Parathyroid adenoma (tissue), 2 donors: Measurements from ENCODE around the gene FBRSL1.

ENCODE experiments used
- H2AFZ ChIP-seq: fragments of 300-600 bp; sonication (generic); one replicate; pipeline ENCODE4 v1.7.0; 2017; ENCODE audit warnings: antibody characterized with exemption, mild to moderate bottlenecking
- H3K27ac ChIP-seq: fragments of 300-600 bp; sonication (generic); one replicate; pipeline ENCODE4 v1.7.0; 2017
- H3K27me3 ChIP-seq: fragments of 300-600 bp; sonication (generic); one replicate; pipeline ENCODE4 v1.7.0; 2017; ENCODE audit warnings: low read length; ENCODE audit not compliant: control insufficient read depth, insufficient read depth
- H3K36me3 ChIP-seq: fragments of 300-600 bp; sonication (generic); one replicate; pipeline ENCODE4 v1.7.0; 2017; ENCODE audit warnings: low read length; ENCODE audit not compliant: control insufficient read depth, insufficient read depth
- H3K4me1 ChIP-seq: fragments of 300-600 bp; sonication (generic); one replicate; pipeline ENCODE4 v1.7.0; 2017; ENCODE audit warnings: control low read depth
- H3K4me2 ChIP-seq: fragments of 300-600 bp; sonication (generic); one replicate; pipeline ENCODE4 v1.7.0; 2017; ENCODE audit warnings: low read length
- H3K4me3 ChIP-seq: fragments of 300-600 bp; sonication (generic); one replicate; pipeline ENCODE4 v1.7.0; 2017; ENCODE audit warnings: low read depth, low read length
- H3K79me2 ChIP-seq: fragments of 300-600 bp; sonication (generic); one replicate; pipeline ENCODE4 v1.7.0; 2017; ENCODE audit warnings: control low read depth
- H3K9ac ChIP-seq: fragments of 300-600 bp; sonication (generic); one replicate; pipeline ENCODE4 v1.7.0; 2017; ENCODE audit warnings: mild to moderate bottlenecking
- H3K9me3 ChIP-seq: fragments of 300-600 bp; sonication (generic); one replicate; pipeline ENCODE4 v1.7.0; 2017; ENCODE audit warnings: low read length; ENCODE audit not compliant: control insufficient read depth
- CTCF ChIP-seq: fragments of 300-600 bp; sonication (generic); IDR thresholded peaks from one replicate; pipeline ENCODE4 v1.7.0; 2017; ENCODE audit warnings: antibody characterized with exemption, mild to moderate bottlenecking
- donor health status: primary hyperparathyroidism.

FBRSL1 gene

GRCh38 chr12:132520421-132521199 lies 30.7 kb downstream of the FBRSL1 start:
- Histone ChIP-seq H3K9ac (no peak overlapping the region), H3K4me1 (no peaks in the 10 kb centered on the region), H2AFZ (no peak overlapping the region), H3K36me3 (no peaks in the 10 kb centered on the region), H3K4me2 (no peak overlapping the region), H3K79me2 (peaks cover 35% of the 10 kb centered on the region), H3K27ac (no peak overlapping the region), H3K27me3 (no peaks in the 10 kb centered on the region), H3K4me3 (no peak overlapping the region), H3K9me3 (no peaks in the 10 kb centered on the region)
- TF ChIP-seq CTCF, result no peak

GRCh38 chr12:132521200-132521580 lies 31.2 kb downstream of the FBRSL1 start:
- Histone ChIP-seq H2AFZ (no peak overlapping the region), H3K79me2 (peaks cover 35% of the 10 kb centered on the region), H3K9me3 (no peaks in the 10 kb centered on the region), H3K9ac (no peak overlapping the region), H3K27ac (no peak overlapping the region), H3K4me2 (no peak overlapping the region), H3K27me3 (no peaks in the 10 kb centered on the region), H3K36me3 (no peaks in the 10 kb centered on the region), H3K4me3 (no peak overlapping the region), H3K4me1 (no peaks in the 10 kb centered on the region)
- no peak for TF ChIP-seq CTCF

- no peaks in the 10 kb centered on the region for H3K4me1 ChIP-seq
Measured at GRCh38 chr12:132521712-132522292, 31.9 kb downstream of the FBRSL1 start.

GRCh38 chr12:132522592-132523380 lies 32.8 kb downstream of the FBRSL1 start:
- Histone ChIP-seq H3K79me2 (peaks cover 34% of the 10 kb centered on the region), H3K9me3 (no peaks in the 10 kb centered on the region), H3K36me3 (no peaks in the 10 kb centered on the region), H3K27ac (no peak overlapping the region), H3K4me2 (no peak overlapping the region), H2AFZ (no peak overlapping the region), H3K4me1 (no peaks in the 10 kb centered on the region), H3K9ac (no peak overlapping the region), H3K27me3 (no peaks in the 10 kb centered on the region), H3K4me3 (no peak overlapping the region)
- no peak for TF ChIP-seq CTCF

More at GRCh38 chr12:132521712-132522292, 31.9 kb downstream of the FBRSL1 start:
- H3K4me2 ChIP-seq, result no peak overlapping the region
- H2AFZ ChIP-seq, result no peak overlapping the region
- H3K27ac ChIP-seq, result no peak overlapping the region
- H3K36me3 ChIP-seq, result no peaks in the 10 kb centered on the region
- no peak overlapping the region for H3K9ac ChIP-seq
- H3K9me3 ChIP-seq, result no peaks in the 10 kb centered on the region
- H3K79me2 ChIP-seq, result peaks cover 38% of the 10 kb centered on the region
- no peak for TF ChIP-seq CTCF
- H3K27me3 ChIP-seq, result no peaks in the 10 kb centered on the region
- no peak overlapping the region for H3K4me3 ChIP-seq
